HG03558 (cell line): ENCODE measurements around the gene PRH2.

Experiments used
- ATAC-seq: cut with Tn5 transposase; IDR thresholded peaks from one replicate; pipeline ENCODE4 v1.9.1; 2021; ENCODE audit warnings: moderate number of reproducible peaks; ENCODE audit not compliant: unreplicated experiment; ENCODE audit errors: extremely low read depth

The PRH2 gene

DNA sequence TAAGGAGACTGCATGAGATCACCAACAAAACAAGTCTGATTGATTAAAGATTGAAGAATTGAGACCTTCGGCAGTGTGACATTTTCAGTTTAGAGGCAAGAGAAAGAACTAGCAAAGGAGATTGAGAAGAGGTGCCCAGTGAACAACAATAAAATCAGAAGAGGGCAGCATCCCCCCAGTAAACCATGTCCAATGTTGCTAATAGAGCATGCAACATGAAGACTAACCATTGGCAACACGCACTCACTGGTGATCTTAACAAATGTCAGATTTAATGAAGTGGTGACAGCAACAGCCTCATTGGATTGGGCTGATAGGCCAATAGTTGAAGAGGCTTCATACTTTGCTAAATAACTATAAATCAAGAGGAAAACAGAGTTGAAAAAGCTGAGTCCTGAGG, 30.8 kb downstream of the PRH2 start:
- ATAC-seq, result no peak

DNA sequence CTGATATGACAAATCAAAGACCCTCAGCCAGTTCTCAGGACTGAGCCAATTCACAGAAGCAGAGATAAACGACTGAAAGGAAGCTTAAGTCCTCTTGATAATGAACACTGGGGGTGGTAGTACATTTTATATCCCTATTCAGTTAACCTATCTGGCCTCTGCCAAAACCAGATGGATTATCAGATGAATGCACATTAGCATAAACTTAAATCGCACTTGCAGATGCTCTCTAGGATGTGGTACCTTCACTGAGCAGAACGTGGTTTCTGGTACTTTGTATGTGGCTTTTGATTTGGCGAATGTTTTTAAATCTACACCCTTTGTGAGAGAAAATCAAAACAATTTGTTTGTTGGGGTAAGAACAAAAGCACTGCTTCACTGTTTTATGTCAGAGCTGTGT, 31.2 kb downstream of the PRH2 start:
- ATAC-seq, result no peak

DNA sequence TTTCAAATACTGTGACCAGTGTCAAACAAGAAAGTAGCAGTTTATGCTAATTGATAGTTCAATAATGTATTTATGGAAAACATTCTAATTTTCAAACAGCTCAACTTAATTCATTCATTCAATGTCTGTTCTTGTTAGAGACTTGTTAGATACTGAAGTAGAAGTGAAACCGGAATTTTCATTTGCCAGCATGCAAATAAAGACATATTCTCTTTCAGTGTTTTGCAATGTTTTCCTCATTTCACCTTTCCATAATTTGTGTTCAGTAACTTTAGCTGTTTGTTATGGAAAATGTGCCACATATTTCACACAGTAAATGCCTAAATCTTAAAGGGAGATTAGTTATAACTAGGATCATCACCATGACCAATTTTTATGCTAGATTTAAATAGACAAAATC, 36.4 kb downstream of the PRH2 start:
- ATAC-seq, result no peak

DNA sequence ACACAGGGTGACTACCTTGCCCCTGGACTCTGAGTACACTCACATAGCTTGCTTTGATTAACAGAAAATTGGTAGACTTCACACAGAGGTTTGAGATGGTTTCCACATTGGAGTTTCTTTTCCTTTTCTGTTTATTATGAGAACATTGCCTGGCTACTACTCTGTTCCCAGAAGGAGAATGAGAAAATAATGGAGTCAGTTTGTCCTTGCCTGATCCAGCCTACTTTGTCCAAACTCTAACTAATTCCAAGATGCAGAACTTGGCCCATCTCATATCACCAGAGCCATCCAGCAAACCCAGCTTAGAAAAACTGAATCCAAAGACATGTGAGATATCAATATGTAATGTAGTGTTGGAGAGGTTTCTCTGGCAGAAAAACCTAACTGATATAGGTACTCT, 37.3 kb downstream of the PRH2 start:
- ATAC-seq, result no peak

DNA sequence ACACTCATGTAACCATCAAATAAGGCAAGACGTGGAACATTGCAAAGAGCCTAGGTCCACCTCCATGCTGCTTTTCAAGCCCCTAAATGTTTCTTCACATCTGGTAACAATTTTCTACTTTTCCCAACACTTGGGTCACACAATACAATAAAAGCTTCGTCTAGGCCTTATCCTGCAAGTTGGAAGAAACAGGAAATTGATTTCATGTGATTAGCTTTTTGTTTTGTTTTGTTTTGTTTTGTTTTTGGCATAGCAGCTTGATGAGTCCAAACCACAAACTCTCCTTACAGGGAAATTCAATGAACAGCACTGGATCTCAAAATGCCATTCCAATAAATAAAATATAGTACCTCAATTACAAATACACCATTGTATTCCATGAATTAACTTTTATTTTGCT, 38.4 kb downstream of the PRH2 start:
- no peak for ATAC-seq

DNA sequence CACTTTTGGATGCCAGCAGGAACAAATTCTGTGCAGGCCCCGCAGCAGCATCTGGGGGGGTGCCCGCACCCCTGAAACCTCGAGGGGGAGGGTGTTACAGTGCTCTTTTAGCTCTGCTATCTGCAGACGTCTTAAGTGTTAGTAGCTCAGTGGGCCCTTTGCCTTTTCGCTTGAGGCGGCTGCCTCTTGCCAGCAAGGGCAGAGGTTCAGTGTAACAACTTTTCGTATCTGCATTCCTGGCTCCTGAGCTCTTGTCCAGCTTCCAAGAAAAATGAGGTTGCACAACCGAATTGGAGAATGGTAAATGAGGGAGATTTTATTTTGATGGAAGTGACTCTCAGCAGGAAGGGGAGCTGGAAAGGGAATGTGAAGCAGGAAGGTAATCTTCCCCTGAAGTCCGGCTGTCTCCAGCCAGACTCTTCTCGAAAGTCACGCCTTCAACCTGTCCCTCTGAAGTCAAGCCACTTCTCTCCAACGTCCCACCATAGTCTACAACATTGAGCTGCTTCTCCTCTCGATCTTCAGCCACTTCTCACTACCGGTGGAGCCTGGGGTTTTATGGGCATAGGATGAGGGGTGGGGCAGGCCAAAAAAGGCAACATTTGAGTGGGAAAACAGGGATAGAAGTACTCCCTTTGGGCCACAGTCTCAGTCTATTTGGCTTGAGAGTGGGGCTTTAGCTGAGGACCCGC, 39.9 kb downstream of the PRH2 start:
- no peak for ATAC-seq

GRCh38 chr12:10974965-10975364, 45.9 kb downstream of the PRH2 start:
- ATAC-seq, result no peak

- no peak for ATAC-seq
These were observed 53.2 kb downstream of the PRH2 start for GRCh38 chr12:10982244-10982643.
